ENCODE measurements around the gene SPATS2. TPM values are rescaled to one million over a fixed set of nuclear protein-coding genes. Genes with fewer than 3 reads are reported as not detected.
"Not testable (repeated sequence)": the region's sequence is repeated elsewhere in the genome, so short reads cannot be mapped to it uniquely, and the experiment has no call there.

Gene SPATS2
- 57.0 and 71.5 TPM in 2 replicates for total RNA-seq (2014; rRNA removed; shearing (Covaris generic))
- 52.8 and 65.7 TPM in 2 replicates for polyA plus RNA-seq (2015; cell fraction: cytosol; rRNA removed)
- polyA plus RNA-seq (2015; cell fraction: nucleus; rRNA removed): 61.3 and 67.2 TPM in 2 replicates

DNA sequence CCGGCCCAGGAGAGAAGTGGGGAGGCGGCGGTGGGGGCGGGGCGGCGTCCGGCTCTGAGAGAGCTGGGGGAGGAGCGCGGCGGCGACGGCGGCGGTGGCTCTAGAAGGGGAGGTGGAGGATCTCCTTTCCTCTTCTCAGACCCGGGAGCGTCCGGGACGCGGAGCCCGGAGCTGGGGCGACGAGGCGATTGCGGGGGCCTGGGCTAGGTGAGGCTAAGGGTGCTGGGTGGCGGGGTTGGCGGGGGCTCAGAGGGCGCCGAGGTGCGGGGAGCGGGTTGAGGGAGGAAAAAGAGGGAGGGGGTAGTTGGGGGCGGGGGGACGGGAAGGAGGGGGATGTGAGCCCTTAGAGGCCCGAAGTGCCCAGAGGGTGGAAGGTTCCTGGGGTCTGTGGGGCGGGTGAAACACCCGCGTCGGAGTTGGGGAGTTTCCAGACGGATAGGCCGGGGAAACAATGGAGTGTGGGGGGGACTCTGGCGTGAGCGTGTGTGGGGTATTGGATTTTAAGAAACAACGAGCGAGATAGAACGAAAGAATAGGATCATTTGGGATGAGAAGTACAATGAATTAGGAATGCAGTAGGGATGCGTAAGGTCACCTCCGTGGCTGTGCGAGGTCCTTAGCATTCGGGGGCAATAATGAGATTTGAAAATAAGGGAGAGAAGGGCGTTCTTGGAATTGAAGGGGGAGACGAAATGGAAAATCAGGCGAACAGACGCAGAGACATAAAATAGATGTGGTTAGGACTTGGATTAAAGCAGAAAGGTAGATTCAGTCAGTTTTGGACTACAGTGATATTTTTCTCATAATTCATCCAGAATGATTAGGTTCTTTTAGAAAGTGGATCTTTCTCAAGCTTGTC, at the start of gene SPATS2:
SPATS2 (plus strand) TSS at position 82 of the 859 bp plus-strand sequence. CDS start 93,551 bp downstream, outside the sequence.
- in situ Hi-C loops (cut with HindIII; ENCODE audit: low pct_unique_long_range_greater_than_20kb, low sequenced_read_pairs): loop anchor here (10.0 kb wide), 1 partner anchor 147 kb away; no protein-coding TSS in a partner anchor
- DNase-seq (ENCODE audit: low read depth, low spot score): peak; percentile 35

- DNase-seq (ENCODE audit: low read depth, low spot score); in situ Hi-C loops (cut with HindIII; ENCODE audit: low pct_unique_long_range_greater_than_20kb, low sequenced_read_pairs): not testable (repeated sequence)
Observed at GRCh38 chr12:49320411-49321103, 46.7 kb upstream of the SPATS2 start.

DNA sequence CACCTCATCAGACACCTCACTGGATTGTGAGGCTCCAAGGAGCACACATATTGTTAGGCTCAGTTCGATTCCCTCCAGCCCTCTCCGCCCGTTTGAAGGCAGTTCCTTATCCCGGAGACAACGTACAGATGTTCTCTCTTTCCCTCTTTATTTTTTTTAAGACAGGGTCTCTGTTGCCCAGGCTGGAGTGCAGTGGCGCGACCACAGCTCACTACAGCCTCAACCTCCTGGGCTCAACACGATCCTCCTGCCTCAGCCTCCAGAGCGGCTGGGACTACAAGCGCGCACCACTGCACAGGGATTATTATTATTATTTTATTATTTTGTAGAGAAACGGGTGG, 44.9 kb upstream of the SPATS2 start:
- in situ Hi-C loops (cut with HindIII; ENCODE audit: low pct_unique_long_range_greater_than_20kb, low sequenced_read_pairs): no loop called here
- DNase-seq (ENCODE audit: low read depth, low spot score): no peak

DNA sequence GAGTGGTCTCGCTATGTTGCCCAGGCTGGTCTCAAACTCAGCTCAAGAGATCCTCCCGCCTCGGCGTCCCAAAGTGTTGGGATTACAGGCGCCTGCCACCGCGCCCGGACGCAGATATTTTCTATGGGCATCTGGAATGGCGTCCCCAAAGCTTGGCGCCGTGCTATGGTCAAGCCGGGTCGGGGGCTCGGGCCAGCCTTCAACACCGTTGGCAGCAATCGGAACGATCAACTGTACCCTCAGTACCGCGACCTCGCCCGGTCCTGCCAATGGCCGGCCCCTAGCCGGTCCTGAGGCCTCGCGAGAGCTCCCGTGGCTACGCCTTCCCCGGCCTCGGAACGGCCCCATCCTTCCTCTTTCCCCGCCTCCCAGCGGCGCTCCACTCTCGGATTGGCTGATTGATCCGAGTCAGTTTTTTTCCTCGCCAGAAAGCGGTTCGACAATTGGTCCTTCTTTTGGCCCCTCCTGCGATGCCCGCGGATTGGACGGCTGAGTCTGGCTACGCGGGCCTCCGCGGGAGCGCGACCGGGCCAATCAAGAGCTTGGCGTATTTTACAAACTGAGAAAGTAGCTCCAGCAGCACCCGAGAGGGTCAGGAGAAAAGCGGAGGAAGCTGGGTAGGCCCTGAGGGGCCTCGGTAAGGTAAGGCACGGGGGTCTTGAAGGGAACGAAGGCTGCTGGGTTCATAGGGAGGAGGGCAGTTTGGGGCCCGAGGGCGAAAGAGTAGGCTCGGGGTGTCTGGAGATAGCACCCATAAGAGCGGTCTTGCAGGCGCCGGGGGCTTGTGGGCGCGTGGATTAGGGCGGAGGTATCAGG, 44.3 kb upstream of the SPATS2 start, which contains the start of gene TROAP:
TROAP (plus strand) TSS at position 548 of the 816 bp plus-strand sequence. CDS start 354 bp downstream, outside the sequence.
- in situ Hi-C loops (cut with HindIII; ENCODE audit: low pct_unique_long_range_greater_than_20kb, low sequenced_read_pairs): no loop called here
- DNase-seq (ENCODE audit: low read depth, low spot score): peak; percentile 99

DNA sequence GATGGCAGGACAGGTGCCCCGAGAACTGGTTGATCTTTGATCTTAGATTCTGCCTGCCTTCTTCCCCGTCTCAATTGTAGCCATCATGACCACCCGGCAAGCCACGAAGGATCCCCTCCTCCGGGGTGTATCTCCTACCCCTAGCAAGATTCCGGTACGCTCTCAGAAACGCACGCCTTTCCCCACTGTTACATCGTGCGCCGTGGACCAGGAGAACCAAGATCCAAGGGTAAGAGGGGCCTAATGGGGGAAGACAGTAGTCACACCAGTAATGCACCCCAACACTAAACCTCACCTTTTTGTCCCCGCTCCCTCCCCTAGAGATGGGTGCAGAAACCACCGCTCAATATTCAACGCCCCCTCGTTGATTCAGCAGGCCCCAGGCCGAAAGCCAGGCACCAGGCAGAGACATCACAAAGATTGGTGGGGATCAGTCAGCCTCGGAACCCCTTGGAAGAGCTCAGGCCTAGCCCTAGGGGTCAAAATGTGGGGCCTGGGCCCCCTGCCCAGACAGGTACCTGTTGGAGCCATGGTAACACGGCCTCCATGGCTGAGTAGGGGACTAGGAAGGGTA, 43.7 kb upstream of the SPATS2 start:
- in situ Hi-C loops (cut with HindIII; ENCODE audit: low pct_unique_long_range_greater_than_20kb, low sequenced_read_pairs): no loop called here
- no peak for DNase-seq (ENCODE audit: low read depth, low spot score)

DNA sequence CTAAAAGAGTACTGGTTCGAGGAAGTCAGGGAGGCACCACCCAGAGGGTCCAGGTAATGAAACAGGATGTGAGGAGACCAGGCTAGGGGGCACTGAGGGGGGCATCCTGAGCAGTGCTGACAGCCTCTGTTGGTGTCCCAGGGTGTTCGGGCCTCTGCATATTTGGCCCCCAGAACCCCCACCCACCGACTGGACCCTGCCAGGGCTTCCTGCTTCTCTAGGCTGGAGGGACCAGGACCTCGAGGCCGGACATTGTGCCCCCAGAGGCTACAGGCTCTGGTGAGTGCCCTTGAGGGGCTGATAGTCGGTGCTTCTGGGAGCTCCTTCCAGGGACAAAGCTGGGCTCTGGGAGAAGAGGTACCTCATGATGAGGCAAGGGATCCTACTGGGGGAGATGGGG, 41.7 kb upstream of the SPATS2 start:
- no peak for DNase-seq (ENCODE audit: low read depth, low spot score)
- in situ Hi-C loops (cut with HindIII; ENCODE audit: low pct_unique_long_range_greater_than_20kb, low sequenced_read_pairs): no loop called here

DNA sequence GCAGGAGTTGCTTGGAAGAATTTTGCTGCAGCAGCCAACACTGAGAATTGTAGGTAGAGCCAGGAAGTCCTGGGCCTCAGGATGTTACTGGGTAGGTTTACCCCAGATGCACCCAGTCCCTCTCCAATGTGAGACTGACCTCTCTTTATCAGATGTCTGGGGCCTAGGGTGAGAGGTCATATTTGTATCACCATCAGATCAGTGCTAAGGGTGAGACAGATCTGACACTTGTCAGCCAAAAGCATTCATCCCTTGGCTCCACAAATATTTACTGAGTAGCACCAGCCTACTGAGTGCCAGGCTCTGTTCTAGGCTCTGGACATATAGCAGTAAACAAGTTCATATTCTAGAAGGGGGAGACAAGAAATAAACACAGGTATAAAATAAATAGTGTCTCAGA, 39.9 kb upstream of the SPATS2 start:
- in situ Hi-C loops (cut with HindIII; ENCODE audit: low pct_unique_long_range_greater_than_20kb, low sequenced_read_pairs): no loop called here
- no peak for DNase-seq (ENCODE audit: low read depth, low spot score)

DNA sequence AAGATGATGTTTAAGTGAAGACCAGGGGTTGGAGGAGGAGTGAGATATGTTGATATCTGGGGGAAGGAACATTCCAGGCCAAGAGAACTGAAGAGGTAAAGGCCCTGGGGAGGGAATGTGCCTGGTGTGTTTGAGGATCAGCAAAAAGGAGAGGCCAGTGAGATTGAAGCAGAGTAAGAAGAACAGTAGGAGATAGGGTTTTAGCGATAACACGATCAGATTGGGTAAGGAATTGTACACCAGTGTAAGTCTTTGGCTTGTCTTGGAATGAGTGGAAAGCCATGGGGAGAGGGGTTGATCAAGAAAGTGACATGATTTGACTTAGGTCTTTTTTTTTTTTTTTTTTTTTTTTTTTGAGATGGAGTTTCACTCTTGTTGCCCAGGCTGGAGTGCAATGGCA, 39.4 kb upstream of the SPATS2 start:
- in situ Hi-C loops (cut with HindIII; ENCODE audit: low pct_unique_long_range_greater_than_20kb, low sequenced_read_pairs): no loop called here
- DNase-seq (ENCODE audit: low read depth, low spot score): no peak

- in situ Hi-C loops (cut with HindIII; ENCODE audit: low pct_unique_long_range_greater_than_20kb, low sequenced_read_pairs): no loop called here
- DNase-seq (ENCODE audit: low read depth, low spot score): no peak
Observed at GRCh38 chr12:49328816-49329215, 38.4 kb upstream of the SPATS2 start.

GRCh38 chr12:49330032-49330619, 37.1 kb upstream of the SPATS2 start:
- in situ Hi-C loops (cut with HindIII; ENCODE audit: low pct_unique_long_range_greater_than_20kb, low sequenced_read_pairs): no loop called here
- DNase-seq (ENCODE audit: low read depth, low spot score): no peak

GRCh38 chr12:49330631-49331379, 36.5 kb upstream of the SPATS2 start:
- DNase-seq (ENCODE audit: low read depth, low spot score): no peak
- in situ Hi-C loops (cut with HindIII; ENCODE audit: low pct_unique_long_range_greater_than_20kb, low sequenced_read_pairs): no loop called here

DNA sequence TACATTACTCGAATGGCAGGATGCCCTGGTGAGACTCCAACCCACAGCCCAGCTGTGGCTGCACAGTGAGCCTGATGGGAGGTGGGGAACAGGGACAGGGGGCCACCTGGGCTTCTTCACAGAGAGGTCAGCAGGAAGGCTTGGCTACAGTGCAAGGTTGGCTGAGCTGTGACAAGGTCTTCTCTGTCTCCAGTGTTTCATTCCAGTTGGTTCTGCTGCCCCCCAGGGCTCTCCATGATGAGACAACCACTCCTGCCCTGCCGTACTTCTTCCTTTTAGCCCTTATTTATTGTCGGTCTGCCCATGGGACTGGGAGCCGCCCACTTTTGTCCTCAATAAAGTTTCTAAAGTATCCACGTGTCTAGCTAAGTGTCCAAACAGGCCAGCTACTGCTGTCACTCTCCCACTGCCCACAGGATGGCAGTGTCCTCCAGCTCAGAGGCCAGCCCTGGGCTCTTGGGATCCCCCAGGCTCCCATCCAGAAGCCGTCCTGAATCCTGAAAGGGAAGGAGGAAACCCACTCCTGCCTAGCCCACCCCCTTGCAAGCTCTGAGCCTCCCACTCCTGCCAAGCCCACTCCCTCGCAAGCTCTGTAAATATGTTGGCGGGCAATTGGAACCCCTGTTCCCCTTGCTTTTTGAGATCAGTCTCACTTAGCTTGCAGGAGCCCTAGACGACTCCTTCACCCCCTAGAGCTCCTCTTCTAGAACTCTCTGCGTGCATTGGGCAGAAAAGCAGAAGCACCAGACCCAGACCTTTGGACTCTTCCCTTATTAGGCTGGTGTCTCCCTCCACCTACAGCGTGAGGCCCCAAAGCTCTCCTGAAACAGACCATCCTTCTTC, 35.7 kb upstream of the SPATS2 start:
- in situ Hi-C loops (cut with HindIII; ENCODE audit: low pct_unique_long_range_greater_than_20kb, low sequenced_read_pairs): no loop called here
- DNase-seq (ENCODE audit: low read depth, low spot score): peak; percentile 90

DNA sequence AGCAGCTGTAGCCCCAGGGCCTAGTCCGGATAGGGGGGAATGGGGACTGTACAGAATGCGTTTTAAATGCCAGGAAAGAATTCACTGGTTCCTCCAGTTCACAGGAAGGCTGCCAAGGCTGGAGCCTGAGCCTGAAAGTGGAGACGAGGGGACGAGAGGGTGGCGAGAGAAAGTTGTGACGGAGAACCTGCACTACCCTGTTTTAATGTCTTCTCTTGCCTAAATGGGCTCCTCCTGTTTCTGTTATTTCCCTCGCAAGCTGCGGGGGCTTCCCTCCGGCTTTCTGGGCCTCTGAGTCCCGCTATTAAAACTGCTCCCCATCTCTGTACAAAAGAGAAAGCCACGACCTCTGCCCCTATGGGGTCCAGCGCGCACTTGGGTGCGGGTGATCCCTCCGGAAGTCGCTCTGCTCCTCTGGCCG, 34.8 kb upstream of the SPATS2 start:
- in situ Hi-C loops (cut with HindIII; ENCODE audit: low pct_unique_long_range_greater_than_20kb, low sequenced_read_pairs): no loop called here
- no peak for DNase-seq (ENCODE audit: low read depth, low spot score)

- DNase-seq (ENCODE audit: low read depth, low spot score): no peak
- in situ Hi-C loops (cut with HindIII; ENCODE audit: low pct_unique_long_range_greater_than_20kb, low sequenced_read_pairs): no loop called here
Observed at GRCh38 chr12:49332891-49333371, 34.3 kb upstream of the SPATS2 start.

- DNase-seq (ENCODE audit: low read depth, low spot score); in situ Hi-C loops (cut with HindIII; ENCODE audit: low pct_unique_long_range_greater_than_20kb, low sequenced_read_pairs): not testable (repeated sequence)
Observed at GRCh38 chr12:49333778-49334177, 33.5 kb upstream of the SPATS2 start.
